NCI-H69 (cell line): ENCODE data around the gene SLC25A13.

Experiments used
- DNase-seq: peaks from one replicate; lab custom pipeline; 2025; lab: John Stamatoyannopoulos, UW

SLC25A13 gene

GRCh38 chr7:96243241-96243640, 78.7 kb downstream of the SLC25A13 start:
- no peak for DNase-seq

GRCh38 chr7:96241855-96242254, 80.0 kb downstream of the SLC25A13 start:
- DNase-seq: no peak

- peak; percentile 48 for DNase-seq
These were observed 82.7 kb downstream of the SLC25A13 start for GRCh38 chr7:96238976-96239766.

GRCh38 chr7:96238474-96238873, 83.4 kb downstream of the SLC25A13 start:
- DNase-seq: peak; percentile 90

- no peak for DNase-seq
These were observed 84.9 kb downstream of the SLC25A13 start for GRCh38 chr7:96237040-96237439.

GRCh38 chr7:96236198-96237039, 85.5 kb downstream of the SLC25A13 start:
- DNase-seq: peak; percentile 92

GRCh38 chr7:96235281-96235680, 86.6 kb downstream of the SLC25A13 start:
- peak; percentile 57 for DNase-seq

GRCh38 chr7:96233528-96234154, 88.3 kb downstream of the SLC25A13 start:
- DNase-seq: no peak

GRCh38 chr7:96233084-96233483, 88.8 kb downstream of the SLC25A13 start:
- no peak for DNase-seq

- no peak for DNase-seq
These were observed 93.1 kb downstream of the SLC25A13 start for GRCh38 chr7:96228760-96229159.

GRCh38 chr7:96225251-96225650, 96.6 kb downstream of the SLC25A13 start:
- no peak for DNase-seq

GRCh38 chr7:96224685-96225084, 97.2 kb downstream of the SLC25A13 start:
- peak; percentile 50 for DNase-seq

GRCh38 chr7:96224073-96224472, 97.8 kb downstream of the SLC25A13 start:
- no peak for DNase-seq

GRCh38 chr7:96221888-96222287, 100.0 kb downstream of the SLC25A13 start:
- no peak for DNase-seq

- DNase-seq: peak; percentile 81
These were observed 102.3 kb downstream of the SLC25A13 start for GRCh38 chr7:96219378-96220130.

- DNase-seq: peak; percentile 62
These were observed 103.1 kb downstream of the SLC25A13 start for GRCh38 chr7:96218664-96219243.

- no peak for DNase-seq
These were observed 104.8 kb downstream of the SLC25A13 start for GRCh38 chr7:96217147-96217546.

GRCh38 chr7:96216373-96216772, 105.5 kb downstream of the SLC25A13 start:
- no peak for DNase-seq

- peak; percentile 63 for DNase-seq
These were observed 109.4 kb downstream of the SLC25A13 start for GRCh38 chr7:96212474-96212873.

- peak; percentile 66 for DNase-seq
These were observed 109.9 kb downstream of the SLC25A13 start for GRCh38 chr7:96211954-96212353.

GRCh38 chr7:96205665-96206064, 116.2 kb downstream of the SLC25A13 start:
- DNase-seq: no peak
